Renal cortex interstitium (tissue), 11 donors: Measurements from ENCODE around the gene SS18L1. TPM values are rescaled to one million over a fixed set of nuclear protein-coding genes. Genes with fewer than 3 reads are reported as not detected.

Source experiments
- DNase-seq, 11 donors: peaks; one replicate each; pipeline ENCODE4 v3.0.0-alpha.2; 2013; ENCODE audit warnings: low read depth in 9 of 11, low spot score in 4 of 11; ENCODE audit errors: extremely low read depth in 1 of 11
- polyA plus RNA-seq, 3 donors: library from polyadenylated mRNA; unstranded; fragments of 120-200 nt; gene quantifications; one replicate each; pipeline ENCODE4 v1.2.1, GENCODE V29; 2013; ENCODE audit not compliant: insufficient read length in 3 of 3

SS18L1 gene
- polyA plus RNA-seq, 3 donors = 18.6 to 25.7 (median 19.7) TPM

GRCh38 chr20:62197801-62198200 is 54.2 kb downstream of the SS18L1 start:
- no peak for DNase-seq

GRCh38 chr20:62198496-62198895 is 54.9 kb downstream of the SS18L1 start:
- no peak for DNase-seq

- no peak for DNase-seq
Measured at GRCh38 chr20:62198931-62199330, 55.4 kb downstream of the SS18L1 start.

GRCh38 chr20:62200491-62201172 is 57.1 kb downstream of the SS18L1 start:
- no peak for DNase-seq

- no peak for DNase-seq
Measured at GRCh38 chr20:62201173-62202082, 57.9 kb downstream of the SS18L1 start.

GRCh38 chr20:62202083-62202395 is 58.5 kb downstream of the SS18L1 start:
- no peak for DNase-seq

GRCh38 chr20:62202676-62203377 is 59.3 kb downstream of the SS18L1 start:
- DNase-seq = no peak

GRCh38 chr20:62203378-62204030 is 59.9 kb downstream of the SS18L1 start:
- no peak for DNase-seq

- no peak for DNase-seq
Measured at GRCh38 chr20:62205618-62206387, 62.2 kb downstream of the SS18L1 start.

GRCh38 chr20:62206388-62206775 is 62.8 kb downstream of the SS18L1 start:
- DNase-seq = no peak

- DNase-seq = no peak
Measured at GRCh38 chr20:62208061-62208794, 64.7 kb downstream of the SS18L1 start.

- DNase-seq = no peak
Measured at GRCh38 chr20:62208795-62209755, 65.5 kb downstream of the SS18L1 start.

GRCh38 chr20:62209850-62210495 is 66.4 kb downstream of the SS18L1 start:
- DNase-seq = no peak

- DNase-seq = no peak
Measured at GRCh38 chr20:62210496-62210855, 66.9 kb downstream of the SS18L1 start.

- DNase-seq = no peak
Measured at GRCh38 chr20:62211216-62211615, 67.6 kb downstream of the SS18L1 start.

- DNase-seq = no peak
Measured at GRCh38 chr20:62211769-62212288, 68.3 kb downstream of the SS18L1 start.
